ENCODE measurements around the gene TCF12. TPM values are rescaled to one million over a fixed set of nuclear protein-coding genes. Genes with fewer than 3 reads are reported as not detected.

TCF12 gene
- total RNA-seq, 4 donors from 2014 or later, result 50.5 to 117 (median 89.8) TPM

DNA sequence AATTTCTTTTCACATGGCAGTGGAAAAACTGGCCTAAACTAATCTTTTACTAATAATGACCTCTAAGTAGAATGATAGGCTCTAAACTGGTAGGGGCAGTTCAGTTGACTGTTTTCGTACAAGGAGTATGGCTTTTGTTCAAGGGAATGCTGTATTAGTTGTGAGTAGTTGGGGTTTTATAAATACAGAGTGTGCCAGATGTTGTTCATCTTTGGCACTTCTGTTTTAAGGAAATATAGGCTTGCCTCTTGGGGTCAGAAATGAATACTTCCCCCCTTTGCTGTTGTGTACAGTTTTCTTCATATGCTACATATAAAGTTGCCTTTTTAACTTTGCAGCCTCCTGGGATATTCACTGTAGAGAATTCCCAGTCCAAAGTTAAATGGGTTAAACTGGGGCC lies 276.9 kb downstream of the TCF12 start:
- intact Hi-C loops (cut with DNase I; ENCODE audit: low total_unique reads), result no loop called here
- TF ChIP-seq, protein P1, sequence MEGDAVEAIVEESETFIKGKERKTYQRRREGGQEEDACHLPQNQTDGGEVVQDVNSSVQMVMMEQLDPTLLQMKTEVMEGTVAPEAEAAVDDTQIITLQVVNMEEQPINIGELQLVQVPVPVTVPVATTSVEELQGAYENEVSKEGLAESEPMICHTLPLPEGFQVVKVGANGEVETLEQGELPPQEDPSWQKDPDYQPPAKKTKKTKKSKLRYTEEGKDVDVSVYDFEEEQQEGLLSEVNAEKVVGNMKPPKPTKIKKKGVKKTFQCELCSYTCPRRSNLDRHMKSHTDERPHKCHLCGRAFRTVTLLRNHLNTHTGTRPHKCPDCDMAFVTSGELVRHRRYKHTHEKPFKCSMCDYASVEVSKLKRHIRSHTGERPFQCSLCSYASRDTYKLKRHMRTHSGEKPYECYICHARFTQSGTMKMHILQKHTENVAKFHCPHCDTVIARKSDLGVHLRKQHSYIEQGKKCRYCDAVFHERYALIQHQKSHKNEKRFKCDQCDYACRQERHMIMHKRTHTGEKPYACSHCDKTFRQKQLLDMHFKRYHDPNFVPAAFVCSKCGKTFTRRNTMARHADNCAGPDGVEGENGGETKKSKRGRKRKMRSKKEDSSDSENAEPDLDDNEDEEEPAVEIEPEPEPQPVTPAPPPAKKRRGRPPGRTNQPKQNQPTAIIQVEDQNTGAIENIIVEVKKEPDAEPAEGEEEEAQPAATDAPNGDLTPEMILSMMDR (IDR thresholded peaks at IDR 0.05), result no peak
- TF ChIP-seq POLR2A (IDR thresholded peaks at IDR 0.05), result no peak
- H3K4me3 ChIP-seq (ENCODE audit: low read depth, poor library complexity, severe bottlenecking), result no peak overlapping the region
- 69 to 83% methylated on average over 1 of the region's 1 CpG for WGBS, 2 donors
- no peak for DNase-seq (ENCODE audit: low spot score in 2 of 2)

DNA sequence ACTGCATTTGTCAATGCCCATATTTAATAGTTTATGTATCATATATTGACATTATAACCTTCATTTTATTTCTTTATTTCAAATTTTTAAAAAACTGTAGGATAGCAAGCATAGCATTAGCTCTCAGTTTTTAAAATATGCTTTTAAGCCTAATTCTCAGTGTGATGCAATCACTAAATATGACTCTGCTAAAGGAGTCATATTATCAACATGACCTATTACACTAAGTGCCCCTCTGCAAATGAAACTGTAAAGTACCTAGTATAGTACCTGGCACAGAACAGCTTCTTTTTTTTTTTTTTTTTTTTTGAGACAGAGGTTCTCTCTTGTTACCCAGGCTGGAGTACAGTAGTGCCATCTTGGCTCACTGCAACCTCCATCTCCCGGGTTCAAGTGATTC lies 278.4 kb downstream of the TCF12 start:
- WGBS, 2 donors, result 100% methylated on average over 1 of the region's 1 CpG

DNA sequence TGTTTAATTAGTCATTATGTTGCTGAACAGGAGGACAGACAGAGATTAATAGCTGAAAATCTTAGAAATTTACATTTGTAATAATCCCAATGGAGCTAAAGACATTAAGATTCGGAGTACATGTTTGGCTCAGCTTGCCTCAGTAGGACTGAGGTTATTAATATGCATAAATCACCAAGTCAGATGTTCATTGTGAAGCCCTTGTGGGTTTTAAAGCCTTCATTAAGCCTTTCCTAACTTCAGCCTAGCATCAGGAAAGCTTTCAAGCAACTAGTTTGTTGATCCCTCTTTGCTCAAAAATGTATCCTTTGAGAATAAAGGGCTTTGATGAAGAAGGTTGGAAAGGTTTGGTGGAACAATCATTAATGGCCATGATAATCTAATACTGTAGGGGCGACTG lies 279.7 kb downstream of the TCF12 start:
- no peak for DNase-seq (ENCODE audit: low spot score in 2 of 2)
- H3K4me3 ChIP-seq (ENCODE audit: low read depth, poor library complexity, severe bottlenecking), result no peak overlapping the region
- WGBS, 2 donors, result 70% methylated on average over 2 of the region's 2 CpGs
- intact Hi-C loops (cut with DNase I; ENCODE audit: low total_unique reads), result no loop called here
- TF ChIP-seq, protein P1 (IDR thresholded peaks at IDR 0.05), result no peak
- TF ChIP-seq POLR2A (IDR thresholded peaks at IDR 0.05), result no peak

More for the DNA sequence above, 278.4 kb downstream of the TCF12 start:
- H3K4me3 ChIP-seq (ENCODE audit: low read depth, poor library complexity, severe bottlenecking), result no peak overlapping the region
- intact Hi-C loops (cut with DNase I; ENCODE audit: low total_unique reads), result no loop called here
- TF ChIP-seq POLR2A (IDR thresholded peaks at IDR 0.05), result no peak
- TF ChIP-seq, protein P1 (IDR thresholded peaks at IDR 0.05), result no peak
- DNase-seq (ENCODE audit: low spot score in 2 of 2), result no peak

DNA sequence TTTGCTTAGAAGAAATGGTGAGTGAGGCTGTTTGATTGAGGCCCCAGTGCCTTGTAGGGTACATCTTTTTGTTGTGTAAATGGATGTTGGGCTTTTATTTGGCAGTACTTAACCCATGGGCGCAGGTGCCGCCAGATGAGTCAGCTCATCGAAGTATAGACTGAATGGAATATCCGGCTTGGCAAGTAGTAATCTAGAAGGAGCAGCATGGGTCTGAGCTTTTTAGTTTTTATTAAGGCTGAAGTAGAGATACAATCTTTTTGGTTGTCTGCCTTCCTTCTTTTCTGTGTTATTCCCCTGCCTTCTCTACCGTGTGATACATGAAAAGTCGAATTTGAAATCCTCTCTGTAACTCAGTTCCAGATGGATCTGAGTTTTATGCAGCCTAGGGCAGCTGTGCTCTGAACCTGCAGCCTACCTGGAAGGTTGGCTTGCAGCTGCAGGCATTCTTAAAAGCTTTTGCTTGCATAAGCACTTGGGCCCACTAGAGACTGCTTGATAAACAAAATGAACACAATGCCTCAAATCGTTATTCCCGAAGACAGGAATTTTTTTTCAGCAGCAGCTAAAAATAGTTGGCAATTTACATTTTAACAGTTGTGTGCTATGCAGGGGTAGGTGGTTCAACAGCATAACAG lies 280.3 kb downstream of the TCF12 start:
- TF ChIP-seq, protein P1 (IDR thresholded peaks at IDR 0.05), result no peak
- no peak for TF ChIP-seq POLR2A (IDR thresholded peaks at IDR 0.05)
- no peak overlapping the region for H3K4me3 ChIP-seq (ENCODE audit: low read depth, poor library complexity, severe bottlenecking)
- 26 to 30% methylated on average over 8 of the region's 8 CpGs for WGBS, 2 donors
- intact Hi-C loops (cut with DNase I; ENCODE audit: low total_unique reads), result no loop called here
- no peak for DNase-seq (ENCODE audit: low spot score in 2 of 2)

DNA sequence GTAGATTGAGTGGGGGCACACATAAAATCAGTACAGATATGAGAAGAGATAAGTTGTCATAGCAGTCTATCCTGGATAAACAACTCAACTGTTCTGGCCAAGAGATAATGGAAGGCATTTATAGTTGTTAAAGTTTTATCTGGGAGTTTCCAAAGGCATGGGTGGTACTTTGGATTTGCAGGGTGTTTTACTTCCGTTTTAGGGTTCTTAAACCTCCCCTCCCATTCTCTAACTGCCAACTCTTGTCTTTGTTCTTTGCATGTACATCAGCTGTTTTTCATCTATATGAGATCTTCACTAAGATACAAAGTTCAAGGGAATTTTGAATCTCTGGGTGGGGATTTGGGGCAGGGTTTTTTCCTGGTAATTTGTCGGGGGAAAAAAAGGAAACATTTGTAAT lies 283.1 kb downstream of the TCF12 start:
- intact Hi-C loops (cut with DNase I; ENCODE audit: low total_unique reads), result no loop called here
- DNase-seq (ENCODE audit: low spot score in 2 of 2), result no peak
- WGBS, 2 donors, result 27 to 30% methylated on average over 2 of the region's 2 CpGs
- H3K4me3 ChIP-seq (ENCODE audit: low read depth, poor library complexity, severe bottlenecking), result no peak overlapping the region
- TF ChIP-seq, protein P1 (IDR thresholded peaks at IDR 0.05), result no peak
- no peak for TF ChIP-seq POLR2A (IDR thresholded peaks at IDR 0.05)

DNA sequence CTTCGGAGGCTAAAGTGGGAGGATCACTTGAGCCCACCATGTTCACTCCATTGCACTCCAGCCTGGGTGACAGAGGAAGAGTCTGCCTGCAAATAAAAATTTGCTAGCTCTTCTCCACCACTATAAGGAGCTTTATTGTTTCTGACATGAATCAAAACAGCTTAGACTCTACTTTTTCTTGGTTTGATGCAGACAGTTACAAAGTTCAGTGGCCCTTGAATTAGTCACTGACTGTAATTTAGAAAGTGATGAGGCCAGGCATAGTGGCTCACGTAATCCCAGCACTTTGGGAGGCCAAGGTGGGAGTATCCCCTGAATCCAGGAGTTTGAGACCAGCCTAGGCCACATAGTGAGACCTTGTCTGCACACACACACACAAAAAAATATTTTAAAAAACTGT lies 285.5 kb downstream of the TCF12 start:
- WGBS, 2 donors, result 95 to 98% methylated on average over 2 of the region's 2 CpGs

More for the DNA sequence above, 285.5 kb downstream of the TCF12 start:
- no peak for DNase-seq (ENCODE audit: low spot score in 2 of 2)
- no peak for TF ChIP-seq POLR2A (IDR thresholded peaks at IDR 0.05)
- TF ChIP-seq, protein P1 (IDR thresholded peaks at IDR 0.05), result no peak
- intact Hi-C loops (cut with DNase I; ENCODE audit: low total_unique reads), result no loop called here
- H3K4me3 ChIP-seq (ENCODE audit: low read depth, poor library complexity, severe bottlenecking), result no peak overlapping the region
